OCI-LY7 (cell line): ENCODE measurements around the gene INSM1. TPM values are rescaled to one million over a fixed set of nuclear protein-coding genes. Genes with fewer than 3 reads are reported as not detected.

ENCODE experiments used
- BruUV-seq: library from RNA; stranded (reverse); fragments of 400-500 nt; replicated peaks from 2 replicates; lab custom pipeline; 2021; lab: Mats Ljungman, UMichigan
- CTCF ChIA-PET: fragments of 300-600 bp; sonication (Branson Sonifier 250); formaldehyde crosslinking; loops from one replicate; lab custom pipeline; 2022; ENCODE audit warnings: antibody characterized with exemption; ENCODE audit not compliant: unreplicated experiment; lab: Charles Lee
- POLR2A ChIA-PET: fragments of 300-600 bp; sonication (Branson Sonifier 250); formaldehyde crosslinking; loops from one replicate; lab custom pipeline; 2022; ENCODE audit warnings: antibody characterized with exemption; lab: Charles Lee
- DNase-seq: peaks from one replicate; pipeline ENCODE4 v3.0.0-alpha.2; 2015; ENCODE audit warnings: low spot score
- H2AFZ ChIP-seq: fragments of 200-600 bp; sonication (generic), shearing (Covaris generic); 2 replicates; pipeline ENCODE4 v1.6.1; 2014; ENCODE audit warnings: mild to moderate bottlenecking, antibody characterized with exemption, low read length, moderate library complexity
- H3K27ac ChIP-seq: fragments of 200-600 bp; sonication (generic); 2 replicates; pipeline ENCODE4 v1.5.1; 2014; ENCODE audit warnings: mixed run types, low read depth, mild to moderate bottlenecking, moderate library complexity, low read length, inconsistent platforms; ENCODE audit not compliant: poor library complexity, severe bottlenecking
- H3K36me3 ChIP-seq: fragments of 200-600 bp; sonication (generic); 2 replicates; pipeline ENCODE4 v1.6.1; 2014; ENCODE audit warnings: mild to moderate bottlenecking, antibody characterized with exemption, low read length, moderate library complexity, mixed read lengths; ENCODE audit not compliant: insufficient read depth
- H3K4me1 ChIP-seq: fragments of 200-600 bp; sonication (generic); 2 replicates; pipeline ENCODE4 v1.5.1; 2014; ENCODE audit warnings: mild to moderate bottlenecking, low read length; ENCODE audit not compliant: insufficient read depth, poor library complexity, severe bottlenecking
- H3K4me2 ChIP-seq: fragments of 200-600 bp; sonication (generic); 2 replicates; pipeline ENCODE4 v1.6.1; 2014; ENCODE audit warnings: mild to moderate bottlenecking, low read length
- H3K4me3 ChIP-seq: fragments of 200-600 bp; sonication (generic); 2 replicates; pipeline ENCODE4 v1.5.1; 2014; ENCODE audit warnings: mild to moderate bottlenecking, low read depth, low read length; ENCODE audit not compliant: poor library complexity, severe bottlenecking
- H3K79me2 ChIP-seq: fragments of 200-600 bp; sonication (generic); 2 replicates; pipeline ENCODE4 v1.6.1; 2016; ENCODE audit warnings: low read depth, mild to moderate bottlenecking, low read length, moderate library complexity, mixed read lengths; ENCODE audit not compliant: insufficient read depth
- H3K9me2 ChIP-seq: fragments of 200-600 bp; sonication (generic); 2 replicates; pipeline ENCODE4 v1.6.1; 2016; ENCODE audit warnings: mild to moderate bottlenecking, low read length, mixed read lengths; ENCODE audit not compliant: insufficient read depth
- H3K9me3 ChIP-seq: fragments of 200-600 bp; sonication (generic); 2 replicates; pipeline ENCODE4 v1.6.1; 2014; ENCODE audit warnings: mild to moderate bottlenecking, mixed run types, low read length, mixed read lengths
- H4K20me1 ChIP-seq: fragments of 200-600 bp; sonication (generic); 2 replicates; pipeline ENCODE4 v1.6.1; 2014; ENCODE audit warnings: mild to moderate bottlenecking, antibody characterized with exemption, low read length, moderate library complexity, mixed read lengths; ENCODE audit not compliant: insufficient read depth
- EZH2phosphoT487 ChIP-seq: fragments of 200-600 bp; sonication (generic); IDR thresholded peaks from 2 replicates; pipeline ENCODE4 v1.6.1; 2018; ENCODE audit warnings: low read depth, borderline replicate concordance, mild to moderate bottlenecking, mixed run types, antibody characterized with exemption, low read length, moderate library complexity, mixed read lengths
- intact Hi-C: fragments of 100-400 bp; cut with micrococcal nuclease; formaldehyde crosslinking; loops from one replicate; pipeline ENCODE4 v1.10.0; 2022; ENCODE audit not compliant: unreplicated experiment
- total RNA-seq, 2 experiments: library from RNA; depleted of rRNA in 1 of 2; stranded (reverse); fragments of >200 nt in 1 of 2; shearing (Covaris generic) in 1 of 2; gene quantifications; 2 replicates each; pipeline ENCODE4 v1.2.3, GENCODE V29; 2014 to 2022
- TF ChIP-seq, protein P1 (sequence below): fragments of 200-600 bp; sonication (generic); conservative IDR thresholded peaks from 2 replicates; pipeline ENCODE4 v1.5.1; 2014; ENCODE audit warnings: mild to moderate bottlenecking, antibody characterized with exemption, low read length, moderate library complexity, mixed read lengths

Gene INSM1
- total RNA-seq, 2 experiments from 2014 or later = not detected

DNA sequence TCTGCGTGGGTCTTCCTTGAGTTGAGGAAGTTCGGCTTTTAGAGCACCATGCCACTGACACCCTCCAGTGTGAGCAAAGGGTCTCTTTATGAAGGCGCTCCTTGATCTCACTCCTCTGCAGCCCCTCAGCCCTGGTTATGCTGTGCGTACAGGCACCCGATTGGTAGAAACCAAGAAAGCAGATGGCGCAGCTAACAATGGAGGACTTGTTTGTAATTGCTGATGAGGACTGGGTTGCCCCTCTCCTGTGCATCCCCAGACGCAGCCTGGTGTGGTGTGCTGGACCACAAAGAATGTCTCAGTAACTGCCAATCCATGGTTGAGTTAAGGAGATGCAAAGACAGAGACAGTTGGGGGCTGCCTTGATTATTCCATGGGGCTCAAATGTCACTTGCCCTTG, 30.2 kb downstream of the INSM1 start:
- no peaks in the 10 kb centered on the region for H3K9me2 ChIP-seq
- H3K4me3 ChIP-seq = no peak overlapping the region
- H3K79me2 ChIP-seq = no peaks in the 10 kb centered on the region
- H3K4me2 ChIP-seq = no peak overlapping the region
- POLR2A ChIA-PET = no interaction called here
- H2AFZ ChIP-seq = no peak overlapping the region
- no peaks in the 10 kb centered on the region for H3K36me3 ChIP-seq
- no peak overlapping the region for H3K27ac ChIP-seq
- CTCF ChIA-PET = no interaction called here
- no peak for TF ChIP-seq EZH2phosphoT487
- TF ChIP-seq, protein P1, sequence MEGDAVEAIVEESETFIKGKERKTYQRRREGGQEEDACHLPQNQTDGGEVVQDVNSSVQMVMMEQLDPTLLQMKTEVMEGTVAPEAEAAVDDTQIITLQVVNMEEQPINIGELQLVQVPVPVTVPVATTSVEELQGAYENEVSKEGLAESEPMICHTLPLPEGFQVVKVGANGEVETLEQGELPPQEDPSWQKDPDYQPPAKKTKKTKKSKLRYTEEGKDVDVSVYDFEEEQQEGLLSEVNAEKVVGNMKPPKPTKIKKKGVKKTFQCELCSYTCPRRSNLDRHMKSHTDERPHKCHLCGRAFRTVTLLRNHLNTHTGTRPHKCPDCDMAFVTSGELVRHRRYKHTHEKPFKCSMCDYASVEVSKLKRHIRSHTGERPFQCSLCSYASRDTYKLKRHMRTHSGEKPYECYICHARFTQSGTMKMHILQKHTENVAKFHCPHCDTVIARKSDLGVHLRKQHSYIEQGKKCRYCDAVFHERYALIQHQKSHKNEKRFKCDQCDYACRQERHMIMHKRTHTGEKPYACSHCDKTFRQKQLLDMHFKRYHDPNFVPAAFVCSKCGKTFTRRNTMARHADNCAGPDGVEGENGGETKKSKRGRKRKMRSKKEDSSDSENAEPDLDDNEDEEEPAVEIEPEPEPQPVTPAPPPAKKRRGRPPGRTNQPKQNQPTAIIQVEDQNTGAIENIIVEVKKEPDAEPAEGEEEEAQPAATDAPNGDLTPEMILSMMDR = no peak
- no peaks in the 10 kb centered on the region for H3K4me1 ChIP-seq
- BruUV-seq = no TSS peak
- DNase-seq = no peak
- no peaks in the 10 kb centered on the region for H3K9me3 ChIP-seq
- no peaks in the 10 kb centered on the region for H4K20me1 ChIP-seq
- intact Hi-C loops = no loop called here

DNA sequence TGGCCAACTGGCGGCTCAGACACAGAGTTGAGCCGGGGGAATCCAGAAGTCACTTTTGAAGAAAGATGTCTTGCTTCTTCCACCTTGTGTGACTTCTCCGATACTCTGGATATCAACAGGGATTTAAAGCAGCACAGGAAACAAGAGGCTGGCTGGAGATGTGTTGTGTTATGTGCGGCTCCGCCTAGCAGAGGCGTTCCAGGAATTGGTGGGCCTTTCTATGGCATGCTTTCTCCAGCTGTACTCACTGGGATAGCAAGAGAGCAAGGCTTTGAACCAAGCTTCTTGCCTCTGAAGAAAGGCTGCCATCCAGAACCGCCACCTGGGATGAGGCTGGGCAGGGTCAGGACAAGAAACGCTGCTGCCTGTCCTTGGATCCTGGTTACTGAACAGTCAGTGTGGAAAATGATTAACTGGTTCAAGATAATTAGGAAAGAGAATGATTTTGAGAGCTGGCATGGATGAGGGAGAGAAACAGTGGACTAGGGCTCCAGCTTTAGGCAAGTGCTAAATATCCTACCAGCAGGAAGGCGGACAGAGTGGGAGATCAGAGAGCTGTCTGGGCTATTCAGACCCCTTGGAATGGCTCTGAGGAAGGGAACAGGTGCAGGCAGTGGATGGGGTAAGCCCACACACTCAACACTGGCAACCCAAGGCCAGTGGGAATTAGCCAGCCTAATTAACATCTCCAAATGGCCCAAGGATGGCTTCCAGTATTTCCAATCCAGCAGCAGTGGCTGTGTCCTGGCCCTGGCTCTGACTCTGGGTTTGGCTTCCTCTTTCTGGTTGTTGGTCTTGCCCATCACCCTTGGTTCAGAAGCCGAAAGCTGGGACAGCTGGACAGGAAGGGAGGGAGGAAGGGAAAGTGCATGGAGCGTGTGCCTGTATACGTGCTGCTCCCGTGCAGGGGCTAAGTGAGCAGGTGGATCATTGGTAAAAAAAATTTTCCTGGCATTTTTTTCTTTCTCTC, 31.9 kb downstream of the INSM1 start:
- Histone ChIP-seq H3K9me3 (no peaks in the 10 kb centered on the region), H4K20me1 (no peaks in the 10 kb centered on the region), H2AFZ (no peak overlapping the region), H3K4me2 (no peak overlapping the region), H3K27ac (no peak overlapping the region), H3K79me2 (no peaks in the 10 kb centered on the region), H3K4me1 (no peaks in the 10 kb centered on the region), H3K4me3 (no peak overlapping the region), H3K9me2 (no peaks in the 10 kb centered on the region), H3K36me3 (no peaks in the 10 kb centered on the region)
- ChIA-PET CTCF (no interaction called here), POLR2A (no interaction called here)
- TF ChIP-seq, protein P1 = no peak
- TF ChIP-seq EZH2phosphoT487 = no peak
- intact Hi-C loops = no loop called here
- no TSS peak for BruUV-seq
- DNase-seq = no peak

DNA sequence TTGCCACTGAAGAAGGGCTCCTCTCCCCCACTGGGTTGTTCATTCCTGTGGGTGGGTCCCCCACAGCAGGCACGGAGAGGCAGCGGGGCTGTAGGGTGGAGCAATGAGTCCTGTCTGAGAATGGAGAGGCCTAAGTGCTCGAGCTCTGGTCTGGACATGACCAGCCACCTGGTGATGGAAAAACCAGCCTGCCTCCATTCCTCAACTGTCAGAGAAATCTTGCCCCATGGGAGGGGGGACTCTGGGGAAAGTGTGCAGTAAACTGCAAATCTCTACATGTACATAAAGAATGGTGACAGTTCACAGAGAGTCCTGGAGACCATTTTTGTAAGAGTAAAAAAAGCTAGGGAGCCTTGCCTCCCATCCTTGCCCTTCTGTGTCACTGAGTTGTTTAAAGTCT, 34.1 kb downstream of the INSM1 start:
- BruUV-seq = no TSS peak
- CTCF ChIA-PET = no interaction called here
- H4K20me1 ChIP-seq = no peaks in the 10 kb centered on the region
- POLR2A ChIA-PET = interaction anchor here (0.9 kb wide), 1 partner anchor 30 kb away, joined by 4 read pairs; no protein-coding TSS in a partner anchor
- H3K79me2 ChIP-seq = no peaks in the 10 kb centered on the region
- TF ChIP-seq, protein P1 = no peak
- TF ChIP-seq EZH2phosphoT487 = no peak
- H2AFZ ChIP-seq = no peak overlapping the region
- no peak overlapping the region for H3K4me3 ChIP-seq
- no peaks in the 10 kb centered on the region for H3K36me3 ChIP-seq
- no peak for DNase-seq
- H3K9me2 ChIP-seq = no peaks in the 10 kb centered on the region
- H3K9me3 ChIP-seq = no peaks in the 10 kb centered on the region
- no peak overlapping the region for H3K4me2 ChIP-seq
- intact Hi-C loops = no loop called here
- no peaks in the 10 kb centered on the region for H3K4me1 ChIP-seq
- no peak overlapping the region for H3K27ac ChIP-seq
